Epithelial cell of proximal tubule (primary cell): ENCODE data around the gene TIGIT. TPM values are rescaled to one million over a fixed set of nuclear protein-coding genes. Genes with fewer than 3 reads are reported as not detected.

Experiments
- DNase-seq: peaks from one replicate; pipeline ENCODE4 v3.0.0-alpha.2; 2011; ENCODE audit warnings: low read depth
- H3K4me3 ChIP-seq: 2 replicates; pipeline ENCODE4 v1.5.1; 2011; ENCODE audit warnings: low read depth, mild to moderate bottlenecking, low read length
- CTCF ChIP-seq: conservative IDR thresholded peaks from 2 replicates; pipeline ENCODE4 v1.5.1; 2012; ENCODE audit warnings: low read depth, mild to moderate bottlenecking, low read length
- total RNA-seq: library from RNA; depleted of rRNA; stranded (reverse); fragments of >200 nt; gene quantifications from 2 replicates; pipeline ENCODE4 v1.2.3, GENCODE V29; 2015

The TIGIT gene
- total RNA-seq, 1 donor from 2014 or later = not detected

GRCh38 chr3:114320246-114320645 is 26.4 kb downstream of the TIGIT start:
- H3K4me3 ChIP-seq = no peak overlapping the region
- no peak for DNase-seq
- no peak for TF ChIP-seq CTCF

- no peak for TF ChIP-seq CTCF
Measured at GRCh38 chr3:114323546-114324254, 29.9 kb downstream of the TIGIT start.

GRCh38 chr3:114327665-114328064 is 33.8 kb downstream of the TIGIT start:
- no peak for DNase-seq
- H3K4me3 ChIP-seq = no peak overlapping the region
- no peak for TF ChIP-seq CTCF

More at GRCh38 chr3:114323546-114324254, 29.9 kb downstream of the TIGIT start:
- no peak overlapping the region for H3K4me3 ChIP-seq
- no peak for DNase-seq

GRCh38 chr3:114328345-114328744 is 34.5 kb downstream of the TIGIT start:
- H3K4me3 ChIP-seq = no peak overlapping the region
- no peak for DNase-seq
- no peak for TF ChIP-seq CTCF

GRCh38 chr3:114329823-114330222 is 36.0 kb downstream of the TIGIT start:
- no peak for TF ChIP-seq CTCF
- H3K4me3 ChIP-seq = no peak overlapping the region
- no peak for DNase-seq

GRCh38 chr3:114331007-114331406 is 37.2 kb downstream of the TIGIT start:
- DNase-seq = no peak
- no peak overlapping the region for H3K4me3 ChIP-seq
- no peak for TF ChIP-seq CTCF

- TF ChIP-seq CTCF = no peak
- H3K4me3 ChIP-seq = no peak overlapping the region
- no peak for DNase-seq
Measured at GRCh38 chr3:114331710-114332109, 37.9 kb downstream of the TIGIT start.
